ENCODE results near the gene CELA3B. TPM values are rescaled to one million over a fixed set of nuclear protein-coding genes. Genes with fewer than 3 reads are reported as not detected.

The CELA3B gene
- total RNA-seq, 1 experiment from 2014 or later = 3.4 TPM

- intact Hi-C loops (cut with micrococcal nuclease; ENCODE audit: unreplicated experiment) = no loop called here
- no peak for TF ChIP-seq REST (IDR thresholded peaks at IDR 0.05; ENCODE audit: insufficient read depth in 1 of 2, low read depth in 2 of 2, low read length in 1 of 2)
- no peak for TF ChIP-seq SIN3A (IDR thresholded peaks at IDR 0.05; ENCODE audit: borderline replicate concordance, insufficient read depth, low read depth, low read length)
- TF ChIP-seq TCF7L2 (IDR thresholded peaks at IDR 0.05; ENCODE audit: low read depth, low read length) = no peak
- TF ChIP-seq POLR2AphosphoS5 (IDR thresholded peaks at IDR 0.05; ENCODE audit: low read depth, low read length) = no peak
- TF ChIP-seq CTCF (IDR thresholded peaks at IDR 0.05) = no peak
- BruUV-seq (replicated peaks) = no TSS peak
Observed at GRCh38 chr1:21952786-21953520, 23.9 kb upstream of the CELA3B start.

GRCh38 chr1:21955058-21955457 lies 21.8 kb upstream of the CELA3B start:
- intact Hi-C loops (cut with micrococcal nuclease; ENCODE audit: unreplicated experiment) (no loop called here), in situ Hi-C loops (cut with HindIII; ENCODE audit: low pct_unique_long_range_greater_than_20kb, low sequenced_read_pairs) (no loop called here)
- DNase-seq (ENCODE audit: low read depth, low spot score) (no peak), ATAC-seq (no peak)
- no peak overlapping the region for H3K27ac ChIP-seq (ENCODE audit: low read length)
- TF ChIP-seq REST (IDR thresholded peaks at IDR 0.05; ENCODE audit: insufficient read depth in 1 of 2, low read depth in 2 of 2, low read length in 1 of 2) (no peak), TCF7L2 (IDR thresholded peaks at IDR 0.05; ENCODE audit: low read depth, low read length) (no peak), CTCF (IDR thresholded peaks at IDR 0.05) (no peak), POLR2AphosphoS5 (IDR thresholded peaks at IDR 0.05; ENCODE audit: low read depth, low read length) (no peak), SIN3A (IDR thresholded peaks at IDR 0.05; ENCODE audit: borderline replicate concordance, insufficient read depth, low read depth, low read length) (no peak)
- H3K4me3 ChIP-seq (ENCODE audit: low read depth in 2 of 2, low read length in 2 of 2) = no peak overlapping the region
- H3K27me3 ChIP-seq (ENCODE audit: control insufficient read depth, insufficient read depth, low read length) = no peaks in the 10 kb centered on the region
- no peaks in the 10 kb centered on the region for H3K9me3 ChIP-seq (ENCODE audit: control insufficient read depth, insufficient read depth, low read depth, low read length)
- BruUV-seq (replicated peaks) = no TSS peak
- H3K4me1 ChIP-seq (ENCODE audit: control insufficient read depth, insufficient read depth, low read length) = peaks cover 21% of the 10 kb centered on the region
- ChIA-PET CTCF (no interaction called here), POLR2A (interaction anchor here (0.5 to 1.5 kb wide), 4 partner anchors 12 to 1273 kb away, joined by 3 to 5 read pairs (median 4); no protein-coding TSS in a partner anchor)
- no peaks in the 10 kb centered on the region for H3K36me3 ChIP-seq (ENCODE audit: control insufficient read depth, insufficient read depth, low read length)

More at GRCh38 chr1:21952786-21953520, 23.9 kb upstream of the CELA3B start:
- CTCF ChIA-PET = interaction anchor here (0.6 kb wide), 1 partner anchor 35 kb away, joined by 16 read pairs; no protein-coding TSS in a partner anchor
- Histone ChIP-seq H3K4me3 (ENCODE audit: low read depth in 2 of 2, low read length in 2 of 2) (no peak overlapping the region), H3K27ac (ENCODE audit: low read length) (no peak overlapping the region), H3K9me3 (ENCODE audit: control insufficient read depth, insufficient read depth, low read depth, low read length) (no peaks in the 10 kb centered on the region), H3K36me3 (ENCODE audit: control insufficient read depth, insufficient read depth, low read length) (no peaks in the 10 kb centered on the region), H3K27me3 (ENCODE audit: control insufficient read depth, insufficient read depth, low read length) (no peaks in the 10 kb centered on the region), H3K4me1 (ENCODE audit: control insufficient read depth, insufficient read depth, low read length) (peaks cover 21% of the 10 kb centered on the region)
- no peak for DNase-seq (ENCODE audit: low read depth, low spot score)
- POLR2A ChIA-PET = no interaction called here
- in situ Hi-C loops (cut with HindIII; ENCODE audit: low pct_unique_long_range_greater_than_20kb, low sequenced_read_pairs) = no loop called here
- ATAC-seq = no peak

Data from Panc1 (cell line).